GM21447 (cell line): ENCODE results near the gene GRB10.

Experiments
- ATAC-seq: cut with Tn5 transposase; IDR thresholded peaks from one replicate; pipeline ENCODE4 v1.9.1; 2021; ENCODE audit not compliant: unreplicated experiment

The GRB10 gene

GRCh38 chr7:50641442-50642405 is 141.0 kb downstream of the GRB10 start:
- no peak for ATAC-seq

- no peak for ATAC-seq
Measured at GRCh38 chr7:50640779-50641178, 141.9 kb downstream of the GRB10 start.

GRCh38 chr7:50640256-50640655 is 142.4 kb downstream of the GRB10 start:
- ATAC-seq: no peak

GRCh38 chr7:50637725-50638643 is 144.7 kb downstream of the GRB10 start:
- ATAC-seq: no peak

GRCh38 chr7:50634378-50634777 is 148.3 kb downstream of the GRB10 start:
- no peak for ATAC-seq

GRCh38 chr7:50633414-50633710 is 149.3 kb downstream of the GRB10 start:
- no peak for ATAC-seq

GRCh38 chr7:50632561-50633413 is 149.9 kb downstream of the GRB10 start:
- ATAC-seq: no peak

GRCh38 chr7:50631639-50632038 is 151.1 kb downstream of the GRB10 start:
- ATAC-seq: no peak

GRCh38 chr7:50631100-50631499 is 151.6 kb downstream of the GRB10 start:
- ATAC-seq: no peak

GRCh38 chr7:50629238-50629901 is 153.3 kb downstream of the GRB10 start:
- ATAC-seq: no peak

- no peak for ATAC-seq
Measured at GRCh38 chr7:50628434-50629084, 154.1 kb downstream of the GRB10 start.

GRCh38 chr7:50627824-50628361 is 154.8 kb downstream of the GRB10 start:
- ATAC-seq: no peak

GRCh38 chr7:50626286-50626685 is 156.4 kb downstream of the GRB10 start:
- no peak for ATAC-seq

- no peak for ATAC-seq
Measured at GRCh38 chr7:50625360-50625759, 157.3 kb downstream of the GRB10 start.

GRCh38 chr7:50622821-50623220 is 159.9 kb downstream of the GRB10 start:
- ATAC-seq: no peak

- no peak for ATAC-seq
Measured at GRCh38 chr7:50621973-50622490, 160.7 kb downstream of the GRB10 start.

- ATAC-seq: no peak
Measured at GRCh38 chr7:50621206-50621605, 161.5 kb downstream of the GRB10 start.

- no peak for ATAC-seq
Measured at GRCh38 chr7:50620433-50620832, 162.3 kb downstream of the GRB10 start.

- no peak for ATAC-seq
Measured at GRCh38 chr7:50619684-50620083, 163.0 kb downstream of the GRB10 start.
